Erythroblast (primary cell): ENCODE data around the gene COP1.

Experiments
- GATA1 ChIP-seq: IDR thresholded peaks from 2 replicates; pipeline ENCODE4 v1.6.1; 2011; ENCODE audit warnings: low read depth, mild to moderate bottlenecking, control low read depth, low read length, moderate library complexity
- POLR2A ChIP-seq: IDR thresholded peaks from 2 replicates; pipeline ENCODE4 v1.6.1; 2011; ENCODE audit warnings: mild to moderate bottlenecking, low read length

GRCh38 chr1:176033474-176033873, 173.6 kb downstream of the COP1 start:
- TF ChIP-seq POLR2A (no peak), GATA1 (no peak)
